Inferior parietal cortex (tissue), 1 donor: Measurements from ENCODE around the gene HDLBP.
"Not testable (repeated sequence)": the region's sequence is repeated elsewhere in the genome, so short reads cannot be mapped to it uniquely, and the experiment has no call there.

Experiments used
- DNase-seq: peaks from one replicate; pipeline ENCODE4 v3.0.0-alpha.2; 2016; ENCODE audit errors: extremely low spot score

The HDLBP gene

DNA sequence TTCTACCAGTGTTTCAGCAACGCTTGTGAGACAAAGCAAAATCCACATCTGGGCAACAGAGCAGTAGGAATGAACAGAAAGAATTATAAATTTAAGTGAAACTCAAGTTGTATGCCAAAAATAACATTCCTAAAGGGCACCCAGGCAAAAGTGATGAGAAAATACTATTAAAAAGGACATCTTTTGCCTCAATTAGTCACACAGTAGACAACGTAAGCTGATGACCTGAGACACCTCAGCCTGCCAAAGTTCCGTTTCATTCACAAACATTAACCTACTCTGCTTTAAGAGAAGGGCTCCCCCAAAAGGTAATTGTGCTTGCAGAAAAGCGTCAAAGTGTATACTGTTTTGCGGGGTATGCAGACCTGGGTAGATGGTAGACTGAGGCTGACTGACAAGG lies 7.2 kb downstream of the HDLBP start:
- DNase-seq, result no peak

GRCh38 chr2:241307055-241307454 lies 8.4 kb downstream of the HDLBP start:
- no peak for DNase-seq

DNA sequence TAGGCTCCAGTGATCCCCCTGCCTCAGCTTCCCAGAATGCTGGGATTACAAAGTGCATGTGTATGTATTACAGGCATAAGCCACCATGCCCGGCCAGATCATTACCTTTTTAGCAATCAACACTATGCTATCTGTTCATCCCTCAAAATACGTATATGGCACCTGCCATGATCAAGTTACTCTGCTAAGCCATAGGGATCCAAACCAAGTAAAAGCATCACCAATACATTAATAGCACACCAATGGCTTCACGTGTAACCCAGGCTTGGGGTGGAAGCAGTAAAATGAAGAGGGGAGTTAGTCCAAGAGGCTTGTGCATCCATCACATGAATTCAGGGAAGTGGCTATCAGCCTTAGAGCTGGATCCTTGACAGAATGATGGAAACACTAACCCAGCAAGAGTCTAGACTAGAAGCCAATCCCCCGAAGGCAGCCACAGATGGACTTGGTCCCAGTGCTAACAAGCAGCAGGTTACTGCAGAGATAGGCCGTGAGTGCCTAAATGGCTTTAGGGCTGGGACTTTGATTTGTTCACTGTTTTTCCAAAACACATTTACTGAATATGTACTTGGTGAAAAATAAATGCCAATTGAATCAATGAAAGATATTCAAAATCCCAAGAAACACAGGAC lies 11.3 kb downstream of the HDLBP start:
- no peak for DNase-seq

DNA sequence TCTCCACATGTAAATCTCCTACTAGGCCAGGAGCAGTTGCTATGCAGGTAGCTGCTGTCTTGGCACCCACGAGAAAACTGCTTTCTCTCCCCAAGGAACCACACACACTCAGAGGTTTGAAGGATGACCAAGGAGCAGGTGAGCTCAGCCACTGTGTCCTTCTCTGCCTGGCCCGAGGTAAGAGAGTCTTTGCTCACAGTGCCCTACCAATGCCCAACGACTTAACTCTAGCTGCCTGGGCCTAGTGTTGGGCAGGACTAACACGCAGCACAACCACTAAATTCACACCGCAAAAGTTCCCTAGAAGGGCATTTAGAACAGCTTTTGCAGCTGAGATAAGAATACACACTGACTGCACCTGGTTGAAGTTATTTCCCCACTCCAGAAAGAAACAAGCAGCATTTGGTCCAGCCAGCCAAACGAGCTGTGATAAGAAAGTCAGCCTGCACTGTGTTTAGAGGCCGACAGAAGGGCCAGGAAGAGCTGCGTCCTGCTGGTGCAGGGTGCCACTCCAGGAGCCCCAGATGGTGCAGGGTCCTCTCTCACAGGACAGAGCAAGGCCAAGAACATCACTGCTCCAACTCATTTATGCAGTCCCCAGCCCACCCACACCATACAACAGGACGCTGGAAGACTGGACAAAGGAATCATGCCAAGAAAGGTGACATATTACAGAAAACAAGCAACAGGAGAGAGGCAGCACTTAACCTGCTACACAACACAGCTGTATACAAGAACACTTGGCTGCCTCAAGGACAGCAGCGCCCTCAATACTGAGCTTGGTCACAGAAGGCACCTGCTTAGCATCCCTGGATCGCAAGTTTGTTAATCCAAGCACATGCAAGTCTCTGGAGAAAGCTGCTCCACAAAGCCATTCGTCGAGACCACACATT lies 12.5 kb downstream of the HDLBP start:
- DNase-seq, result no peak

- no peak for DNase-seq
These were observed 13.4 kb downstream of the HDLBP start for GRCh38 chr2:241302083-241302482.

DNA sequence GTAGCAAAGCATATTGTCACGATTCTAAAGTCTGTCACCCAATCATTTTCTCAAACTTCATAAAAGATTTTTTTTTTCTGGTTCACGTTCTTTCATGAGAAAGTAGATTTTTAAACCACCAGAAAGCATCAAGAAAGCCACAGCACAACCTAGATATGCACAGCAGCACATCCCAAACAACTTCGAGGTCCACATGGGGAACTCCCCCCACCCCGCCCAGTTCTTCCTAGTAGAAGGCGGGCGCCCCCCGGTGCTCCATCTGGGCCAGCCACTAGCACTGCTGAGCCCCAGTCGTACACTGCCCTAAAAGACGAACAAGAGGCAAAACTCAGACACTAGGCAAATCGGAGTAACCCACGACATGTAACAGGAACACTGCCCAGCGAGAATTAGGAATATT lies 15.5 kb downstream of the HDLBP start:
- DNase-seq, result no peak

GRCh38 chr2:241298673-241299072 lies 16.8 kb downstream of the HDLBP start:
- no peak for DNase-seq

DNA sequence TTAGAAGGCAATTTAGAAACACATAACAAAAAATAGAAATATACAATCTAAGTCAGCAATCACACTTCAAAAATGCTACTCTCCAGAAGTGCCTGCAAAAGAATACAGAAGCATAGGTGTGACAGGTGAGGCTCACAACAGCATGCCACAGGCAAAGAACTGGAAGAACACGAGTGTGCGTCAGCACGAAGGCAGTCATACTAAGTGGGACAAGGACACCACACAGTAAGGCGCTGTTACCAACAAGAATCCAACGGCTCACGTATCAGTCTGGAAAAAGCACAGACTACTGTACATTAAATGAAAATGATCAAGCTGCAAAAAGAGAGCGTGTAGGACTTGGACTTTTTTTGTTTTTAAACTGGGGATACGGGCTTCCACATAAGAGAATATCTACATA lies 18.7 kb downstream of the HDLBP start:
- DNase-seq, result no peak

DNA sequence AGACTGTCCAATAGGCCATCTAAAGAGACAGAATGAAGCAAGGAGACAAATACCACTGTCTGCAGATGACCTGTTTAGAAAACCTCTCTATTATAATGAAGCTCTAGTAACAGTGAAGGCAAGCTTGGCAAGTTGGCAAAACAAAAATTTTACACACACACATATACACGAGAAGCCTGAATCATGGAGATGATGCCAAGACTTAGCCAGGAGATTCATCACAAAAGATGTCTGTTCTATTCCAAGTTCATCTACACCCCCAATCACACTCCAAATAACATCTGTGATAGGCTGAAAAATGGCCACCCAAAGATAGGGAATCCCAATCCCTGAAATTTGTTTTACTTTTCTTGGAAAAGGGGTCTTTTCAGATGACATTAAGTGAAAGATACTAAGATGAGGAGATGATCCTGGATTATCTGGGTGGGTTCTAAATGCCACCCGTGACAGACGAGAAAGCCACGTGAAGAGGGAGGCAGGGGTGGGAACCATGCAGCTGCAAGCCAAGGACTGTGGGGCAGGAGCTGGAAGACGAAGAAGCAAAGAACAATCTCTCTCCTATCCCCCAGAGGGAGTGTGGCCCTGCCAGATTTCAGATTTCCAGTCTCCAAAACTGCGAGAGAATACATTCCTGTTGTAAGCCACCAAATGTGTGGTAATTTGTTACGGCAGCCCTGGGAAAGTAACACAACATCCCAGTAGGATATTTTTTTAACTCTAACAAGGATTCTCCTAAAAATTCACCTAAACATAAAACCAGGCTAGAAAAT lies 20.0 kb downstream of the HDLBP start:
- DNase-seq, result no peak

DNA sequence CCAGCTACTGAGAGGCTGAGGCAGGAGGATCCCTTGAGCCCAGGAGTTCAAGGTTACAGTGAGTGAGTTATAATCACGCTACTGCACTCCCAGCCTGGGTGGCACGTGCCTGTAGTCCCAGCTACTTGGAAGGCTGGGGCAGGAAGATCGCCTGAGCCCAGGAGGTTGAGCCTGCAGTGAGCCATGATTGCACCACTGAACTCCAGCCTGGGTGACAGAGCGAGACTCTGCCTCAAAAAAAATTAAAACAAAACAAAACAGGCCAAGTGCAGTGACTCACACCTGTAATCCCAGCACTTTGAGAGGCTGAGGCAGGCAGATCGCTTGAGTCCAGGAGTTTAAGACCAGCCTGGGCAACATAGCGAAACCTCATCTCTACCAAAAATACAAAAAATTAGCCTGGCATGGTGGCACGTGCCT lies 22.1 kb downstream of the HDLBP start:
- not testable (repeated sequence) for DNase-seq

GRCh38 chr2:241291977-241292376 lies 23.5 kb downstream of the HDLBP start:
- DNase-seq, result no peak

- DNase-seq, result no peak
These were observed 24.3 kb downstream of the HDLBP start for GRCh38 chr2:241291153-241291552.

DNA sequence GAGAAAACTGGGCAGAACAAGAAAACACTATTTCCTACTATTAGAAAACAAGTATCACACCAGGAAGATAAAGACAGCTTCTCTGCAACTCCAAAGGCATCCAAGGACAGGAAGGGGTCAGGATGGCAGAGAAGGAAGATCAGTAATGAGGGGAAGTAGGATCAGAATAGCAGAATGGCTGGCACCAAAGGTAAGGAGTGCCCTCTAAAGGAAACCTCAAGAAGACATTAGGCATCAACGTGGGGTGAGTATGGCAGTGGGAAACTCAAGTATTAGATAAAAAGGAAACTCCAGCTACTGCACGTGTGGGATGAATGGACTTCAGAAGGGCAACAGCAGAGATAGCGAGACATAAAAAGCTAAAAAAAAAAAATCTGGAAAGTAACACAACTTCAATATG lies 25.9 kb downstream of the HDLBP start:
- DNase-seq, result no peak

DNA sequence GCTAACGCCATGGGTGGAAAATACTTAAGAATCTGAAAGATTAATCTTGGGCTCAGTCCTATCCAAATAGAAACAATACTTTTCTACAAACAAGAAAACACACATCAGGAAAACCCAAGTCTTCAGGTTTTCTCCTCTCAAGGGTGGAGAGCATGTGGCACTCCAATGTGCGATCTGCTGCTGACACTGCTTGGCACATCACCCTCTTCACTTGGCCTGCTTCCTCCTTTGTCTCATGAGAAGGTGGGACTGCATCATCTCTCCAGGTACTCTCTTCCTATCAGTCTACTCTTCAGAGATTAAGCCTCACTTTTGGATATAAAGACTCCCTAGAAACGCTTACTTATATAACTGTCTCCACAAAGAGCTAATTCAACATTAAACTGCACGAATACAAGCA lies 26.4 kb downstream of the HDLBP start:
- DNase-seq, result no peak

- DNase-seq, result no peak
These were observed 27.1 kb downstream of the HDLBP start for GRCh38 chr2:241288324-241288888.

DNA sequence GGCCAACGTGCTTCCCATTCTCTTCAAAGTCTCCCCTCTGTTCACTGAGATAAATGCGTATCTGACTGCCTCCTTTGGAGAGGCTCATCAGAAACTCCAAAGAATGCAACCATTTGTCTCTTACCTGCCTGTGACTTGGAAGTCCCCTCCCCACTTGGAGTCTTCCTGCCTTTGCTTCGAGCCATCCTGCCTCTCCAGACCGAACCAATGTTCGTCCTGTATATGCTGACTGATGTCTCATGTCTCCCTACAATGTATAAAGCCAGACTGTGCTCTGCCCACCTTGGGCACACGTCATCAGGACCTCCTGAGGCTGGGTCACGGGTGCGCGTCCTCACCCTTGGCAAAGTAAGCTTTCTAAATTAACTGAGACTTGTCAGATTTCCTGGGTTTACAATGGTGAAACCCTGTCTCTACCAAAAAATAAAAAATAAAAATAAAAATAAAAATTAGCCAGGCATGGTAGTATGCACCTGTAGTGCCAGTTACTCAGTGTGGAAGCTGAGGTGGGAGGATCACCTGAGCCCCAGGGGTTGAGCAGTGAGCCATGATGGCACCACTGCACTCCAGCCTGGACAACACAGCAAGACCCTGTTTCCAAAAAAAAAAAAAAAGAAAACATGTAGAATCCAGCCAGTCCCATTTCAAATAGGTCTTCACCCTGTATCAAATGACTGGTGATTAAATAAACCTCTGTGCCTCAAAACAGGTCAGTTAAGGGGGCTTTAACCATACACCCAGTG lies 29.0 kb downstream of the HDLBP start:
- DNase-seq, result no peak

- DNase-seq, result no peak
These were observed 29.9 kb downstream of the HDLBP start for GRCh38 chr2:241285596-241285995.

DNA sequence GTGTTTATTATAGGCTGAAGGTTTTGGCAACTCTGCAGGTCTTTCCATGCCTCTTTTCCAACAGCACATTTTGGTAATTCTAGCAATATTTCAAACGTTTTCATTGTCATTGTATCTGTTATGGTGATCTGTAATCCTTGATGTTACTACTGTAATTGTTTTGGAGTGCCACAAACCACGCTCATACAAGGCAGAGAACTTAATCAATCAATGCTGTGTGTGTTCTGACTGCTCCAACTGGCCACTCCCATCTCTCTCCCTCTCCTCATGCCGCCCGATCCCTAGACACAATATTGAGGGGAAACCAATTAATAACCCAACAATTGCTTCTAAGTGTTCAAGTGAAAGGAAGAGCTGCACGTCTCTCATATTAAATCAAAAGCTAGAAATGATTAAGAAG lies 32.9 kb downstream of the HDLBP start:
- no peak for DNase-seq

DNA sequence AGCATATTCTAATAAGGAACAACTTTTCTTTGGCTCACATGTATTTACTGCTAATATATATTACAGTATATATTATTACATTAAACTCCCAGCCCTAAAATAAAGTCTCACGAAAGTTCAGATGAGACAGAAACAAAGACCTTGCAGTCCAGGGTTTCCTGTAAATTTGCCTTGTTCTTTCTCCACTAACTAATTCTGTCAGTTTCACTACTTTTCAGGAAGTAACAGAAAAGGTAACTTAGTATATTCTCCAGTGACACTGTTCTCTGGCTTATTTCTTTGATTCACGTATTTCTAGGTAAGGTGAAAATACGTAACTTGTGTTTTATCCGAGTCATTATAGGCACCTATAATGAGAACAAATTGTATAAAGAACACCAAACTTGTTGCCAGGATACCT lies 35.2 kb downstream of the HDLBP start:
- no peak for DNase-seq

- DNase-seq, result no peak
These were observed 35.6 kb downstream of the HDLBP start for GRCh38 chr2:241279828-241280227.

DNA sequence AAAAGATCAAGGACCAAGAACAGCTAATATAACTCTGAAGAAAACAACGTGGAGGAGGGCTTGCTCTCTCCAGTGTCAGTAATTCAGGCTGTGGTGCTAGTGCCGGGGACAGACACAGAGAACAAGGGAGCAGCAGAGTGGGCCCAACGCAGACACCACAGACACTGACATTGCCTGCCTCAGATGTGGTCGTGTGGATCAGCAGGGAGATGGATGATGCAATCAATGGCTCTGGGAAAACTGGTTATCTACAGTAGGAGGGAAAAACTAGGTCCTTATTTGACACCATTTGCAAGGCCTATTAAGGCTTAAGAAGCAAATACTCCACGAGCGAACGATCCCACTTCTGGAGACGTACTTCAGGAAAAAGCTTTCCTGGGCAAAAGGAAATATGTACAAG lies 36.1 kb downstream of the HDLBP start:
- DNase-seq, result no peak

DNA sequence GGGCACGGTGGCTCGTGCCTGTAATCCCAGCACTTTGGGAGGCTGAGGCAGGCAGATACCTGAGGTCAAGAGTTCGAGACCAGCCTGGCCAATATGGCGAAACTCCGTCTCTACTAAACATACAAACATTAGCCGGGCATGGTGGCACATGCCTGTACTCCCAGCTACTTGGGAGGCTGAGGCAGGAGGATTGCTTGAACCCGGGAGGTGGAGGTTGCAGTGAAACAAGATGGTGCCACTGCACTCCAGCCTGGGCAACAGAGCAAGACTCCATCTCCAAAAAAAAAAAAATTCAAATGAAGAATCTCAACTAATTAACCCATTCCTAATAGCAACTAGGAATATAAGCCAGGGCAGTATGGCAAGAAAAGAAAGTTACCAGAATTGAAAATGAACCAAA lies 37.2 kb downstream of the HDLBP start:
- DNase-seq, result not testable (repeated sequence)
